Testis (tissue), 3 donors: ENCODE data around the gene ARFGAP1. TPM values are rescaled to one million over a fixed set of nuclear protein-coding genes. Genes with fewer than 3 reads are reported as not detected.

Experiments
- DNase-seq: peaks from one replicate; pipeline ENCODE4 v3.0.0-alpha.2; 2019
- H3K27ac ChIP-seq, 2 donors: fragments of 200-600 bp; sonication (generic); one replicate each; pipeline ENCODE4 v1.5.1; 2019
- H3K27me3 ChIP-seq: fragments of 200-600 bp; sonication (generic); one replicate; pipeline ENCODE4 v1.5.1; 2019
- H3K36me3 ChIP-seq: fragments of 200-600 bp; sonication (generic); one replicate; pipeline ENCODE4 v1.5.1; 2017; ENCODE audit warnings: low read depth; ENCODE audit errors: missing control alignments
- H3K4me1 ChIP-seq: fragments of 200-600 bp; sonication (generic); one replicate; pipeline ENCODE4 v1.5.1; 2019
- H3K4me3 ChIP-seq, 2 donors: fragments of 200-600 bp; sonication (generic); one replicate each; pipeline ENCODE4 v1.5.1; 2017 to 2019
- H3K9me3 ChIP-seq: fragments of 200-600 bp; sonication (generic); one replicate; pipeline ENCODE4 v1.5.1; 2017
- CTCF ChIP-seq, 3 experiments: fragments of 450-650 bp in 2 of 3; fragments of 200-600 bp in 1 of 3; sonication (generic) in 1 of 3; IDR thresholded peaks; one replicate each; pipeline ENCODE4 v1.5.1; 2016 to 2019; ENCODE audit warnings: antibody characterized with exemption in 3 of 3, mild to moderate bottlenecking in 2 of 3, moderate library complexity in 1 of 3
- POLR2A ChIP-seq: fragments of 450-650 bp; IDR thresholded peaks from one replicate; pipeline ENCODE4 v1.6.1; 2017; ENCODE audit warnings: antibody characterized with exemption, mild to moderate bottlenecking, moderate library complexity
- WGBS, 2 donors: methylation state at CpG; one replicate each; pipeline ENCODE4 v1.1.5; 2018; 5-methylcytosine and 5-hydroxymethylcytosine counted together
- intact Hi-C: fragments of 100-400 bp; cut with DNase I; formaldehyde crosslinking; loops from one replicate; pipeline ENCODE4 v1.15.1; 2023; ENCODE audit warnings: low total_unique reads
- polyA plus RNA-seq: library from polyadenylated mRNA; stranded (reverse); fragments of 350-450 nt; fragmentation: Illumina TruSeq; extraction: RNeasy Lipid Tissue Mini Kit (QIAGEN cat#74804); gene quantifications from one replicate; pipeline ENCODE4 v1.2.3, GENCODE V29; 2014; ENCODE audit warnings: low read depth, low replicate concordance; ENCODE audit not compliant: insufficient read depth
- total RNA-seq, 2 donors: library from RNA; depleted of rRNA; stranded (reverse); fragments of >200 nt; gene quantifications; one replicate each; pipeline ENCODE4 v1.2.3, GENCODE V29; 2016

Gene ARFGAP1
- total and polyA plus RNA-seq, 3 donors from 2014 or later: 97.0 to 126 (median 110) TPM

- WGBS, 2 donors: 83 to 86% methylated on average over 13 to 16 of the region's 16 CpGs
- Histone ChIP-seq H3K9me3 (no peaks in the 10 kb centered on the region), H3K27me3 (no peaks in the 10 kb centered on the region), H3K4me3 (no peak overlapping the region), H3K4me1 (peaks cover 2% of the 10 kb centered on the region), H3K36me3 (no peaks in the 10 kb centered on the region), H3K27ac (no peak overlapping the region)
- DNase-seq: no peak
- no peak for TF ChIP-seq CTCF (IDR thresholded peaks at IDR 0.05)
- TF ChIP-seq POLR2A: no peak
- intact Hi-C loops: no loop called here
Observed at GRCh38 chr20:63292292-63292701, 19.7 kb downstream of the ARFGAP1 start.

GRCh38 chr20:63292904-63293303, 20.3 kb downstream of the ARFGAP1 start, which contains the start of gene COL20A1:
COL20A1 (plus strand) TSS chr20:63293186; CDS start chr20:63295108, 1,922 bp downstream.
- no peaks in the 10 kb centered on the region for H3K36me3 ChIP-seq
- H3K27ac ChIP-seq: no peak within 1 kb of the TSS
- intact Hi-C loops: no loop called here
- 46 to 59% methylated on average over 7 of the region's 7 CpGs for WGBS, 2 donors
- no peaks in the 10 kb centered on the region for H3K27me3 ChIP-seq
- no peak within 1 kb of the TSS for H3K4me3 ChIP-seq
- peaks cover 2% of the 10 kb centered on the region for H3K4me1 ChIP-seq
- TF ChIP-seq CTCF (IDR thresholded peaks at IDR 0.05): no peak
- TF ChIP-seq POLR2A: no peak
- no peaks in the 10 kb centered on the region for H3K9me3 ChIP-seq
- no peak for DNase-seq

DNA sequence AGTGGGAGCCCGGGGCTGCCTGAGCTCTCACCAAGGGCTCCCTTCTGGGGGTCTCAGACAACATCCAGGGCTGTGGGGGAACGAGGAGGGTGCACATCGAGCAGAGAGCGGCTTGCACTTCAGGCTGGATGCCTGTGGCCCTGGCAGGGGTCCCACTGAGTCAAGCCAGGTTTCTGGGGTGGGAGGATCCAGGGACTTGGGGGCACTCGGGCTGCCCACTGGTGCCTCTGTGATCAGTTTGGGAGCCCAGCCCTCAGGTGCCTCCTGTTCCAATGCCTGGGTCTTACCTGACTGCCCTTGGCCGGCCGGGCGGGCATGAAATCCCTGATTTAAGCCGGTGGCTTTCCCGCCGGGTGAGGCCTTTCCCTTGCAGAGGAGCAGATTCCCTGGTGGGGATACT, 20.8 kb downstream of the ARFGAP1 start:
- H3K27me3 ChIP-seq: no peaks in the 10 kb centered on the region
- H3K4me1 ChIP-seq: peaks cover 2% of the 10 kb centered on the region

DNA sequence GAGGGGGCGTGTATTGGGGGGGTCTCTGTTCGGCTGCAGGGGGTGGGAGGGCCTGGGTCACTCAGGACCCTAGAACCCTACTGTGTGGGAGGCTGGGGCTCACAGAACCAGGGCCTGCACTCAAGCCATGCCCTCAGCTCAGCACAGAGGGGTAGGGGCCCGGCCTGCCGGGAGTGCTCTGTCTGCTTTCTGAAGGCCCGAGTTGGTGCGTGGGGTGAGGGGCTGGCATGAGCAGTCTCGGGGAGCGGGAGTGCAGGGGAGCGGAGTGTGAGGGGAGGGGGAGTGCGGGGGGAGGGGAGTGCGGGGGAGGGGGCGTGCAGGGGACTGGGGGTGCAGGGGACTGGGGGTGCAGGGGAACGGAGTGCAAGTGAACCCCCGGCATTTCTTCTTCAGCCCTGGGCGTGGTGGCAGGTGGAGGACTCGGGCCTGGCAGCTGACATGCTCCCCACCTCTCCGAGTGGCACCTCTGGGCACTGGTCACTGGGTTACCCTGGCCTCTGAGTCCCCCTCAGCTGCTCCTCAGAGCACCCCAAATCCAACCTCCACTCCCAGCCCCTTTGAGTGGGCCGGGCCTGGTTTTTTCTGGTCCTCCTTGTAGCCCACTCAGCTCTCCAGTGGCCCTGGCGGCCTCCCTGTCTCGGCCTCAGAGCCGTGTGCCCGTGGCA, 21.4 kb downstream of the ARFGAP1 start:
- intact Hi-C loops: no loop called here
- Histone ChIP-seq H3K36me3 (no peaks in the 10 kb centered on the region), H3K27ac (no peak overlapping the region), H3K4me3 (no peak overlapping the region), H3K4me1 (peaks cover 2% of the 10 kb centered on the region), H3K9me3 (no peaks in the 10 kb centered on the region), H3K27me3 (no peaks in the 10 kb centered on the region)
- DNase-seq: no peak
- 70 to 78% methylated on average over 12 to 18 of the region's 22 CpGs for WGBS, 2 donors
- TF ChIP-seq CTCF (IDR thresholded peaks at IDR 0.05) (no peak), POLR2A (no peak)

More for the DNA sequence above, 20.8 kb downstream of the ARFGAP1 start:
- WGBS, 2 donors: 68% methylated on average over 11 of the region's 11 CpGs; no CpG with 5 or more reads in 1 of the 2 donors
- DNase-seq: no peak
- Histone ChIP-seq H3K9me3 (no peaks in the 10 kb centered on the region), H3K4me3 (no peak overlapping the region), H3K36me3 (no peaks in the 10 kb centered on the region), H3K27ac (no peak overlapping the region)
- intact Hi-C loops: no loop called here
- TF ChIP-seq CTCF (IDR thresholded peaks at IDR 0.05) (no peak), POLR2A (no peak)

- TF ChIP-seq CTCF (IDR thresholded peaks at IDR 0.05): no peak
- TF ChIP-seq POLR2A: no peak
- Histone ChIP-seq H3K4me1 (peaks cover 2% of the 10 kb centered on the region), H3K9me3 (no peaks in the 10 kb centered on the region), H3K36me3 (no peaks in the 10 kb centered on the region), H3K27ac (no peak overlapping the region), H3K27me3 (no peaks in the 10 kb centered on the region), H3K4me3 (no peak overlapping the region)
- intact Hi-C loops: no loop called here
- WGBS, 2 donors: 85 to 93% methylated on average over 9 to 12 of the region's 12 CpGs
- DNase-seq: no peak
Observed at GRCh38 chr20:63294536-63294900, 21.9 kb downstream of the ARFGAP1 start.
